H1 (cell line): ENCODE data around the gene SLC27A6.

Experiments used
- CHD2 ChIP-seq: IDR thresholded peaks from 2 replicates; pipeline ENCODE4 v1.6.1; 2012; ENCODE audit warnings: low read length, improper control_type of control experiment
- EGR1 ChIP-seq: IDR thresholded peaks from 2 replicates; pipeline ENCODE4 v1.6.1; 2011; ENCODE audit warnings: low read depth, low read length, borderline replicate concordance
- FOSL1 ChIP-seq: IDR thresholded peaks from 2 replicates; pipeline ENCODE4 v1.6.1; 2011; ENCODE audit warnings: mild to moderate bottlenecking, low read depth, low read length, moderate library complexity; ENCODE audit not compliant: insufficient read depth
- NRF1 ChIP-seq: IDR thresholded peaks from 2 replicates; pipeline ENCODE4 v1.6.1; 2011; ENCODE audit warnings: mild to moderate bottlenecking, low read depth, low read length, improper control_type of control experiment
- POLR2A ChIP-seq, 2 experiments: IDR thresholded peaks; 1 replicate in 1 of 2; 2 replicates in 1 of 2; pipeline ENCODE4 v1.6.1; 2011; ENCODE audit warnings: low read depth in 2 of 2, low read length in 2 of 2, mild to moderate bottlenecking in 2 of 2; ENCODE audit errors: control extremely low read depth in 1 of 2
- ZNF274 ChIP-seq: IDR thresholded peaks from 2 replicates; pipeline ENCODE4 v1.7.0; 2012; ENCODE audit warnings: low read length, borderline replicate concordance; ENCODE audit errors: extremely low read depth
- TF ChIP-seq, protein P1 (sequence below), 3 experiments: IDR thresholded peaks; 1 replicate in 2 of 3; 2 replicates in 1 of 3; pipeline versions ENCODE4 v1.5.1 to v1.6.1; 2011; ENCODE audit warnings: low read length in 3 of 3, mild to moderate bottlenecking in 3 of 3, inconsistent platforms in 2 of 3, low read depth in 1 of 3, moderate library complexity in 1 of 3; ENCODE audit not compliant: insufficient read depth in 1 of 3; ENCODE audit errors: control extremely low read depth in 1 of 3
- TF ChIP-seq, protein P2 (sequence below): IDR thresholded peaks from 2 replicates; pipeline ENCODE4 v1.6.1; 2012; ENCODE audit warnings: low read length, inconsistent platforms

DNA sequence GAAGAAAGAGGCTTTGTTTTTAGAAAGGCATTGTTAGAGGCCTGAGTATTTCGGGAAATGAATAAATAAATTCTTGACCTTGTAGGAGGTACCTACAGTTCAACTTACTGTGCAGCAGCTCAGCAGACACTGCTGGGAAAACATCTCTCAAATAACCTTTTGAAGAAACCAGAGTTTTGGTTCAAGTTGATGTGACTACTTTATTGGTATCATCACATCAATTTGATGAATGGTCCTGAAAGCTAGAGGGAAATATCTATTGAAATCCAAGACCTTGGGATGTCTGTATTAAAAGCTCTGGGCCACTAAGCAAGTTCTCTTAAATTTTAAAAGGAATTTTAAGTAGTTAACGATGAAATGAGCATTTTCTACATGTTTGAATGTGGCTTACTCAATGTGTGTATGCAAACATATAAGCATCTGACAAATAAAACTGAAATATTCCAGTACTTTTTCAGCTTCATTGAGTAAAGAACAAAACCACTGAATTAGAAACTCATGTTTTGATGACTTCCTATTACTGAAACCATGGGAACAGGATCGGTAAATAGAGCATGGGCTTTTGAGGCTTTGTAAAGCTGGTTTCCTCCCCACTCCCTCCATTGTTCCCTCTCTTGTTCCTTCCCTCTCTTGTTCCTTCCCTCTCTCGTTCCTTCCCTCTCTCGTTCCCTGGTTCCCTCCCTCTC lies 36.7 kb downstream of the SLC27A6 start:
- no peak for TF ChIP-seq POLR2A (IDR thresholded peaks at IDR 0.05; ENCODE audit: control extremely low read depth in 1 of 2, low read depth in 2 of 2, low read length in 2 of 2)
- TF ChIP-seq, protein P1, sequence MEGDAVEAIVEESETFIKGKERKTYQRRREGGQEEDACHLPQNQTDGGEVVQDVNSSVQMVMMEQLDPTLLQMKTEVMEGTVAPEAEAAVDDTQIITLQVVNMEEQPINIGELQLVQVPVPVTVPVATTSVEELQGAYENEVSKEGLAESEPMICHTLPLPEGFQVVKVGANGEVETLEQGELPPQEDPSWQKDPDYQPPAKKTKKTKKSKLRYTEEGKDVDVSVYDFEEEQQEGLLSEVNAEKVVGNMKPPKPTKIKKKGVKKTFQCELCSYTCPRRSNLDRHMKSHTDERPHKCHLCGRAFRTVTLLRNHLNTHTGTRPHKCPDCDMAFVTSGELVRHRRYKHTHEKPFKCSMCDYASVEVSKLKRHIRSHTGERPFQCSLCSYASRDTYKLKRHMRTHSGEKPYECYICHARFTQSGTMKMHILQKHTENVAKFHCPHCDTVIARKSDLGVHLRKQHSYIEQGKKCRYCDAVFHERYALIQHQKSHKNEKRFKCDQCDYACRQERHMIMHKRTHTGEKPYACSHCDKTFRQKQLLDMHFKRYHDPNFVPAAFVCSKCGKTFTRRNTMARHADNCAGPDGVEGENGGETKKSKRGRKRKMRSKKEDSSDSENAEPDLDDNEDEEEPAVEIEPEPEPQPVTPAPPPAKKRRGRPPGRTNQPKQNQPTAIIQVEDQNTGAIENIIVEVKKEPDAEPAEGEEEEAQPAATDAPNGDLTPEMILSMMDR (IDR thresholded peaks at IDR 0.05; ENCODE audit: control extremely low read depth in 1 of 3, insufficient read depth in 1 of 3, low read depth in 1 of 3, low read length in 3 of 3) = no peak
- TF ChIP-seq EGR1 = peak; percentile 57; the same call in 1 of the 2 replicates
- TF ChIP-seq FOSL1 = no peak
- no peak for TF ChIP-seq ZNF274
- TF ChIP-seq CHD2 = no peak
- TF ChIP-seq, protein P2, sequence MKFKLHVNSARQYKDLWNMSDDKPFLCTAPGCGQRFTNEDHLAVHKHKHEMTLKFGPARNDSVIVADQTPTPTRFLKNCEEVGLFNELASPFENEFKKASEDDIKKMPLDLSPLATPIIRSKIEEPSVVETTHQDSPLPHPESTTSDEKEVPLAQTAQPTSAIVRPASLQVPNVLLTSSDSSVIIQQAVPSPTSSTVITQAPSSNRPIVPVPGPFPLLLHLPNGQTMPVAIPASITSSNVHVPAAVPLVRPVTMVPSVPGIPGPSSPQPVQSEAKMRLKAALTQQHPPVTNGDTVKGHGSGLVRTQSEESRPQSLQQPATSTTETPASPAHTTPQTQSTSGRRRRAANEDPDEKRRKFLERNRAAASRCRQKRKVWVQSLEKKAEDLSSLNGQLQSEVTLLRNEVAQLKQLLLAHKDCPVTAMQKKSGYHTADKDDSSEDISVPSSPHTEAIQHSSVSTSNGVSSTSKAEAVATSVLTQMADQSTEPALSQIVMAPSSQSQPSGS = no peak
- TF ChIP-seq NRF1 = no peak
